Endometrium (tissue), 2 donors: Measurements from ENCODE around the gene PAK6.

Source experiments
- FAIRE-seq: peaks from 2 replicates; lab custom pipeline; 2012; peaks lifted over from hg19 to GRCh38; lab: Jason Lieb, UNC
- donor health status: control.
- donor health status: control.

Gene PAK6

GRCh38 chr15:40293905-40294895 is 55.3 kb downstream of the PAK6 start:
- no peak for FAIRE-seq

- FAIRE-seq: no peak
Measured at GRCh38 chr15:40295297-40295696, 56.4 kb downstream of the PAK6 start.

- no peak for FAIRE-seq
Measured at GRCh38 chr15:40295877-40296560, 57.2 kb downstream of the PAK6 start.

GRCh38 chr15:40296561-40297230 is 57.8 kb downstream of the PAK6 start:
- FAIRE-seq: no peak

- FAIRE-seq: no peak
Measured at GRCh38 chr15:40297356-40297755, 58.5 kb downstream of the PAK6 start.

- FAIRE-seq: no peak
Measured at GRCh38 chr15:40298216-40298935, 59.5 kb downstream of the PAK6 start.

- FAIRE-seq: no peak
Measured at GRCh38 chr15:40300367-40300766, 61.5 kb downstream of the PAK6 start.

GRCh38 chr15:40300771-40301170 is 61.9 kb downstream of the PAK6 start:
- FAIRE-seq: no peak

- no peak for FAIRE-seq
Measured at GRCh38 chr15:40301467-40302179, 62.8 kb downstream of the PAK6 start.

- FAIRE-seq: no peak
Measured at GRCh38 chr15:40302288-40302886, 63.5 kb downstream of the PAK6 start.

GRCh38 chr15:40302981-40303380 is 64.1 kb downstream of the PAK6 start:
- no peak for FAIRE-seq

GRCh38 chr15:40303576-40303975 is 64.7 kb downstream of the PAK6 start:
- FAIRE-seq: no peak

- FAIRE-seq: no peak
Measured at GRCh38 chr15:40305281-40305680, 66.4 kb downstream of the PAK6 start.

GRCh38 chr15:40306371-40306770 is 67.5 kb downstream of the PAK6 start:
- no peak for FAIRE-seq

GRCh38 chr15:40306908-40307307 is 68.0 kb downstream of the PAK6 start:
- no peak for FAIRE-seq

- no peak for FAIRE-seq
Measured at GRCh38 chr15:40307421-40308211, 68.8 kb downstream of the PAK6 start, which contains the start of gene PLCB2. Gene PLCB2 (minus strand): TSS chr15:40307935. CDS start chr15:40307672, 263 bp downstream.

GRCh38 chr15:40309344-40309862 is 70.5 kb downstream of the PAK6 start:
- FAIRE-seq: no peak

- no peak for FAIRE-seq
Measured at GRCh38 chr15:40310001-40310959, 71.4 kb downstream of the PAK6 start.

- FAIRE-seq: no peak
Measured at GRCh38 chr15:40310993-40311392, 72.1 kb downstream of the PAK6 start.
